GM18951 (cell line): ENCODE data around the gene SCOC.
"Not testable (repeated sequence)": the region's sequence is repeated elsewhere in the genome, so short reads cannot be mapped to it uniquely, and the experiment has no call there.

ENCODE experiments used
- POLR2A ChIP-seq: IDR thresholded peaks from 4 replicates; pipeline ENCODE4 v1.6.1; 2011; ENCODE audit warnings: mild to moderate bottlenecking; ENCODE audit not compliant: insufficient read length, insufficient read depth; ENCODE audit errors: extremely low read depth
- in situ Hi-C: fragments of 300-500 bp; cut with MboI; formaldehyde crosslinking; loops from one replicate; pipeline ENCODE4 v1.12.0; 2022; ENCODE audit warnings: low sequenced_read_pairs, mixed read lengths, inconsistent platforms; ENCODE audit not compliant: unreplicated experiment

The SCOC gene

DNA sequence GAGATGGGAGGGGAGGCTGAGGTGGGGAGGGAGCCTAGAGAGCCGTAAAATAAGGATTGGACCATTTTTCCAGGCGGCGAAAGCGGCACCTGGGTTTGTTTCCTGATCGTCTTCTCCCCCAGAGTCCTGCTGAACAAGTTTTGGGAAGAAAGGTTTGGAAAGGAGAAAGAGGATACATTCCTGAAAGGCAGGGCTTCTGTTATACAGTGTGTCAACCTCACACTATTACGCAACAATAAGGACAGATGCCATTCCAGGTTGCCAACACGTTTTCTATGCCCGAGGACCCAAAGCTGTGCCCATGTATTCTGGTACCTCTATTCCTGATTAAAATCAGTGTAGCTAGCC lies 658 bp downstream of the SCOC start:
- in situ Hi-C loops, result loop anchor here (25.0 kb wide), 2 partner anchors 238 to 488 kb away; no protein-coding TSS in a partner anchor
- TF ChIP-seq POLR2A, result no peak

DNA sequence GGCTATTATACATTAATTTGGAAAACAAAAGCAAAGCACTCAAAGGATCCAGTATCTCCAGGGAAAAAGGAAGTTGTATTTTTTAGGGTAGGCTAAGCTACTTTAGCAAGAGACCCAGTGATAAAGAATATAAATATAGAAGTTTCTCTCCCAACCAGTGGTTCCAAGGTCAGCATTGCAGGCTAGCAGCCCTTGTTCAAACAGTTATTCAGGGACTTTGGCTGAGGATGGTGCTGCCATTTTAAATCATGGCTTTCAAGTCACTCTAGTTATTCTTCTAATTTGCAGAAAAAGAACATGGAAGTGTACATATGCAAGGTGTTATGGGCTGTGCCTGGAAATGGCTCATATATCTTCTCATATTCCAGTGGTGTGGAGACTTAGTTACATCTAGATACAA lies 9.3 kb downstream of the SCOC start:
- in situ Hi-C loops, result no loop called here
- no peak for TF ChIP-seq POLR2A

DNA sequence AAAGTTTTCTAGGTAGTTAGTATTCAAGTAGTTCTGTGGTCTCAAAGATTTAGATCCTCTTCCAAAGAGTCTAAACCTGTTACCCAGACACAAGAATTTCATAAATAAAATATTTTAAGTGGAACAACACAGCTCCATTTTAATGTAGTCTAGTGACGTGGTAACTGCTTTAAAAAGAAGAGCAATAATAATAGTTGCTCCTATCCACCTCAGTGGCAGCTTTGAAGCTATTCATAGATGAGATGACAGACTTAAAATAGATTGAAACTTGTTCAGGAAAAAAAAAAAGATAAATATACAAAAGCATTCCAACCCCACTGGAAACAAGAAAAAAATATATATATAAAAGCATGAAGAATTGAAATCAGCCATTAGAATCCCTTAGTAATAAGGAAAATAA lies 14.6 kb downstream of the SCOC start:
- in situ Hi-C loops, result no loop called here
- TF ChIP-seq POLR2A, result no peak

DNA sequence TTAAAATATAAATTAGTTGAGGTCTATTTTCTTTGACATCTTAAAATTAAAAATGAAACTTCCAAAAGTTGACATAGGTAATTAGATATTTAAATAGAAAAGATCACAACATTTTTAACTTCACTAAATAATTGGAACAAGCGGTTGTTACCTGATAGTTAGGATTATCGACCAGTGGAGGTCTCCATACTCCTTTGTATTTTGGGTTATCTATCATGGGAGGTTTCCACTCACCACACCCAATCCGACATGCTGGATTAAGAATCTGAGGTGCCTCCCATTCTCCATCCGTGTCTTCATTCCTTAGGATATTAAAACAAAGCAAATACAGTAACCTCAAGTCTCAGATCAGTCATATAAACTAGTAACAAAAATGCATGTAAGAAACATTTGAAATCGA lies 22.2 kb downstream of the SCOC start:
- no peak for TF ChIP-seq POLR2A
- in situ Hi-C loops, result no loop called here

DNA sequence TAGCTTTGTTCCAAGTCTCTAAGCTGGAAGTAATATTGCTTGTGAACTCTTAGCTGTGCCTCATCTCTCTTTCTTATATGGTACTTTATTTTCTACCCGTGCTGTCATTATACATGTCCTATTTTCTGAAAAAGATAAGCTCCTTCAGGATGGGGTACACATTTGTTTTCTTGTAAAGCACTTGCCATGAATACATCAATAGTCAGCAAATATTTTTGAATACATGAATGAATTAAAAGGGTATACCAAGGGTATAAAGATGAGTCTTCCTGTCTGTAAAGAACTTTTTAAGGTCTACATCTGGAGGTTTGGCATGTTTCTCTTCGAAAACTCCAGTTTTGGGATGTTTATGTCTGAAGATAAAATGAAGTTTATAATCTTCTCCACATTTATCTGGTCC lies 26.7 kb downstream of the SCOC start:
- in situ Hi-C loops, result no loop called here
- TF ChIP-seq POLR2A, result no peak

DNA sequence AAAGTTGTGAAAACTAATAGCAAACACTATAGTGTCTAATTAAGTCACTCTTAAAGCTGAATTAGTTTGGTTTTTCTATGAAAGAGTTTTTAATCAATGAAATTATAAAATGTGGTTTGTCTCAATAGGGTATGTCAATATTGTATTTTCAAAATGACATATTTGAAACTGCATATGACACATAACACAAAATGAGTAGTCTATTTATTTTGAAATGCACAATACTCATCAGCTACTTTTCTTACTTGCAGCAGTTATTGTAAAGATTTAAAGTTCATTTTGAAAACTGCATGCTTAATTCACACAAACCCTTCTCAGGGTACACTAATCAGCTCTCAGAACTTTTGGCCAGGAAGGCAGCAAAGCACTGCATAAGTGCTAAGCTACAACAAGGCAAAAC lies 32.8 kb downstream of the SCOC start:
- no peak for TF ChIP-seq POLR2A
- in situ Hi-C loops, result no loop called here

DNA sequence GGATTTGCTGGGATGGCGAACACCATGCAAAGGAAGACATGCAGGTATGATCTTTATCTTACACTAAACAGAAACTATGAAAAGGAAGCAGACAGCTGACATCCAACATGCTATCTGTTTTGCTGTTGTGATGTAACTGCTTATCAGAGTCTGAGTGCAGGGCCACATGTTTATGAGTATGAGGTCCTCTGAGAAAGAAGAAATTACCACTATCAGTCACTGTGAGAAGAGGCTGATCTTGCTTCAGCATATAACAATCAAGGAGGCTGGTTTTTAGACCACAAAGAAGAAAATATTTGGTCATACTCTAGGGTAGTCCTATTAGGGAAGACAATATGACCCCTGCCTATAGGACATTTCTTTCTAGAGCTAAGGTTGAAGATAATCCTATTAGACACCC lies 35.5 kb downstream of the SCOC start:
- in situ Hi-C loops, result no loop called here

DNA sequence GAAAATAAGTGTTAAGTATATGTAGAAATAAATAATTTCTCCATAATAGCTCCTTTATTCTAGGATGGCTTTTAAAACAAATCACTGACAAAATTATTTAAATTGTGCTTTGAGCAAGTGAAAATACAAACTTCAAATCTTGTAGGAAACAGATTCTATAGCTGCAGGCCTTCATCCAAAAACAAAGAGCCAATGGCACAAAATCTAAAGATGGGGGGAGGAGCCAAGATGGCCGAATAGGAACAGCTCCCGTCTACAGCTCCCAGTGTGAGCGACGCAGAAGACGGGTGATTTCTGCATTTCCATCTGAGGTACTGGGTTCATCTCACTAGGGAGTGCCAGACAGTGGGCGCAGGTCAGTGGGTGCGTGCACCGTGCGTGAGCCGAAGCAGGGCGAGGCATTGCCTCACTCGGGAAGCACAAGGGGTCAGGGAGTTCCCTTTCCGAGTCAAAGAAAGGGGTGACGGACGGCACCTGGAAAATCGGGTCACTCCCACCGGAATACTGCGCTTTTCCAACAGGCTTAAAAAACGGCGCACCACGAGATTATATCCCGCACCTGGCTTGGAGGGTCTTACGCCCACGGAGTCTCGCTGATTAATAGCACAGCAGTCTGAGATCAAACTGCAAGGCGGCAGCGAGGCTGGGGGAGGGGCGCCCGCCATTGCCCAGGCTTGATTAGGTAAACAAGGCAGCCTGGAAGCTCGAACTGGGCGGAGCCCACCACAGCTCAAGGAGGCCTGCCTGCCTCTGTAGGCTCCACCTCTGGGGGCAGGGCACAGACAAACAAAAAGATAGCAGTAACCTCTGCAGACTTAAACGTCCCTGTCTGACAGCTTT lies 39.9 kb downstream of the SCOC start:
- in situ Hi-C loops, result not testable (repeated sequence)

More for the DNA sequence above, 35.5 kb downstream of the SCOC start:
- no peak for TF ChIP-seq POLR2A

DNA sequence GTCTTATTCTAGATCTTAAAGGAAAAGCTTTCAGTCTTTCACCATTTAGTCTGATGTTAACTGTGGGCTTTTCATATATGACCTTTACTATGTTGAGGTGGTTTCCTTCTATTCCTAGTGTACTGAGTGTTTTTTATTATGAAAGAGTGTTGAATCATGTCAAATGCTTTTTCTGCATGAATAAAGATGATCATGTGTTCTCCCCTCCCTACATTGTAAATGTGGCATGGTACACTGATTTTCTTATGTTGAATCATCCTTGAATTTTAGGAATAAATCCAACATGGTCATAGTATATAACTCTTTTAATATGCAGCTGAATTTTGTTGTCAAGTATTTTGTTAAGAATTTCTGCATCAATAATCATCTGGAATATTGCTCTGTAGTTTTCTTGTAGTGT lies 49.7 kb downstream of the SCOC start:
- in situ Hi-C loops, result no loop called here

DNA sequence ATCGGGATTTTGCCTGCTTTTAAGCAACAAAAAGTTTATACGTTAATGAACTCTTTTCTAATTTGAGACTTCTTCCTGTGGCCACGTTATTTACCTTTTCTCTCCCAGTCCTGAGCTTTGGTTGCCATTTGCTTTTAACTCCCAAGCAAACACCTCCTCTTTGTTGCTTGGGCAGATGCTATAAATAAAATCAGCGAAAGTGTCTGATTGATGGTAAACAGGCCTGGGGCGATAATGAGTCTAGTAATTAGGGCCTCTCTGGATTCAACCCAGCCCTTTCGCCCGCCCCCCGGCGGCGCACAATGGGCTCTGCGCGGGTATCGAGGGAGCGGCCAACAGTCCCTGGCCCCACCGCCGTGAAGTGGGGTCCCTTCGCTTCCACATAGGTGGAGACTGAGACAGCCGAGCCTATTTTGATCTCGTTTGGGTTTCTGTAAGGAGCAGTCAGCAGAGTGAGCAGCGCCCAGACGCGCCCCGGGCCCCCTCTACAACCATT lies 53.2 kb downstream of the SCOC start:
- in situ Hi-C loops, result no loop called here
- no peak for TF ChIP-seq POLR2A

More for the DNA sequence above, 49.7 kb downstream of the SCOC start:
- TF ChIP-seq POLR2A, result no peak

DNA sequence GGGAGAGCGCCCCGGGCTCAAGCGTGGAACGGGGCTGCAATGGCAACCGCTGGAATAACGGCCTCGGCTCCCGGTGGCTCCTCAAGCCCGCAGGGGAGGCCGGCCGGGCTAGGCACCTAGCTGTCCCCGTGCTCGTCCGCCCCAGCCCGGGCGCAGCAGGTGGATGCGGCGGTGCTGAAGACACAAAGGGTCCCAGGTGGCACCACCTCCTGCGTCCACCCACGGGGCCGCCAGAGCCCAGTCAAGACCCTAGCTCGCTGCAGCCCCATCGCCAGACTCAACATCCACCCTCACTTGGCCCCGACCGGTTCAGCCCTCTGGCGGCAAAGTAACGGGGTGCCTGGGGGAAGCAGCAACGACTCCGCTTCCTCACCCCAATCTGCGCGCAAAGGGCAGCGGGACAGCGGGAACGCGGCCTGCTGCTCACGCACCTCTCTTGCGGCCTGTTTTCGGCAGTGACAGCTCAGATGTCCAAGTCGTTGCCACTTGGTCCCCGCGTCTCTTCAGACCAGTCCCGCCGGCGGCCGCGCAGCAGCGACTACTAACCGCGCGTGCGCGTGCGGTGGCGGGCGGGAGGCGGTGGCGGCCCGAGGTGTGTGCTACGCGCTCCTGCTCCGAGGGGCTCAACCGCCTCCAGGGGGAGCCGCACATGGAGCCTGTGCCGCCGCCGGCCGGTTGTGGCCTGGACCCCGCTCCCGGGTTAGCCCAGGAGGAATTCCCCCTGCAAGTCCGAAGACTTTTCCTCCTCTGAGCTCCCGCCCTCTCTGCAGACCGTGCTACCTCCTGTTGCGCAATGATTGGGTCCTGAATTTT lies 53.9 kb downstream of the SCOC start, which contains the start of gene CLGN:
Gene CLGN, minus strand, starts transcription at position 543 of the 813 bp plus-strand sequence. CDS start 14,570 bp downstream, outside the sequence.
- in situ Hi-C loops, result no loop called here
- TF ChIP-seq POLR2A, result no peak

DNA sequence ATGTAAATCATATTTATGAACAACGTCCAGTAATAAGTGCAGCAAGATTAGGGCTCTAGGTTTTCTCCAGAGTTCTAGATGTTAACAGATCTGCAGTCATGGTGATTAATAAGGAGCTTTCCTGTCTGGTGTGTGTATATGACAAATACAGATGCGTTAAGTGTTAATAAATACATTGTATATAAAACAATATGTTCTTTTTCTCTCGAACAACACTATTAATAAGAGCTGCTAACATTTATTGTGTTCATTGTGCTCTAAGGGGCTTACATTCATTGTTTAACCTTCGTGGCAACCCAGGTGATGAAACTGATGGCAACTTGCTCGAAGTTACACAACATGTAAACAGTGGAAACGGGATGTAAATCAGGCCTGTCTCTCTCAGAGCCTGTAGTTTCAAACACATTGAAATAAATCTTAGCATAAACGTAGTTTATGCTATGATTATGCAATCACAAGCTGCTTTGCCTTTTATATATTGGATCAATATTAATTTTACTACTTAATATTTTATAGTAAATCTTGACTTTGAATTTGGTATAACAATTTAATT lies 54.5 kb downstream of the SCOC start:
- in situ Hi-C loops, result no loop called here

More for the DNA sequence above, 54.5 kb downstream of the SCOC start:
- TF ChIP-seq POLR2A, result no peak
